AG04449 (cell line): ENCODE measurements around the gene SORL1-AS1.

Source experiments
- CTCF ChIA-PET: fragments of 350-600 bp; formaldehyde crosslinking; extraction: SDS; loops from one replicate; lab custom pipeline; 2021; ENCODE audit warnings: antibody characterized with exemption; lab: Yijun Ruan, JAX
- POLR2A ChIA-PET: fragments of 400-600, 350-600 bp; formaldehyde crosslinking; extraction: SDS; loops from one replicate; lab custom pipeline; 2020; ENCODE audit warnings: antibody characterized with exemption, inconsistent platforms; lab: Yijun Ruan, JAX
- DNase-seq: peaks from one replicate; pipeline ENCODE4 v3.0.0-alpha.2; 2010; ENCODE audit warnings: low read depth, low spot score
- H3K4me3 ChIP-seq: 2 replicates; pipeline ENCODE4 v1.5.1; 2011; ENCODE audit warnings: low read depth, mild to moderate bottlenecking, control low read depth, low read length
- TF ChIP-seq, protein P1 (sequence below): IDR thresholded peaks from one replicate; pipeline ENCODE4 v1.5.1; 2011; ENCODE audit warnings: mild to moderate bottlenecking, moderate library complexity, low read length, control low read depth, inconsistent platforms; ENCODE audit not compliant: insufficient read depth; ENCODE audit errors: missing control alignments

SORL1-AS1 gene

DNA sequence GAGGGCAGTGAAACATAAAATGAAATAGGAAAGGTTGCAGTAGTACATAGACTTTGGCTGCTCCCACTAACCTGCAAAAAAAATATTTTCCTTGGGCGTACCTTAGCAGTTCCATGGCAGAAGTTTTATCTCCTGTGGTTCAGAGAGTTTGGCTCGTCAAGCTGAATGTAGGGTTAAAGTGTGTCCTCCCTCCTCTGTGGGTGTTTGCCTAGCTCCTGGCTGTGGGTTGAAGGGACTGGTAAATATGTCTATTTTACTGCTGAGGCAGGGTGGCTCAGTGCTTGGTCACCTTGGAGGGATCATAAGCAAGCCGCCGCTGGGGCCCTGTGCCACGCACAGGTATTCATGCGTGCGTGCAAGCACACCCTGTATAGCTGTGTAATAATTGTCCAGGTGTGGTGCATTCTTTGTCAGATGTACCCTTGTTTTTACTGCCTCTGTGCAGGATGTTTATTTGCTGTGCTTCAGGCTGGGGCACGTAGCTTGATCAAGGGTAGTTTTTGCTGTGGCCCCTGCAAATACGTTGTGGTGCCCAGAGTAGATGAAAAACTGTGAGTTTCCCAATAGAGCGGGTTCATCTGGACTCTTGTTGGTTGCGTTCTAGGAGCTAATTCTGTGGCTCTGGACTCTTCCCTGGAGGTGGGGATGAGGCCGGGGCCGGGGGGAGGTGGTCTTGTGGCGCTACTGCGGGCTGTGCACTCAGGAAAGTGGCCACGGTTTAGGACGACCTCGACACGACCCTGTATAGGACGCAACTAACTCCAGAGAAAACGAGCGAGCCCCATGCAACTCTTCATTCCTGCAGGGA, 1.4 kb downstream of the SORL1-AS1 start:
- TF ChIP-seq, protein P1, sequence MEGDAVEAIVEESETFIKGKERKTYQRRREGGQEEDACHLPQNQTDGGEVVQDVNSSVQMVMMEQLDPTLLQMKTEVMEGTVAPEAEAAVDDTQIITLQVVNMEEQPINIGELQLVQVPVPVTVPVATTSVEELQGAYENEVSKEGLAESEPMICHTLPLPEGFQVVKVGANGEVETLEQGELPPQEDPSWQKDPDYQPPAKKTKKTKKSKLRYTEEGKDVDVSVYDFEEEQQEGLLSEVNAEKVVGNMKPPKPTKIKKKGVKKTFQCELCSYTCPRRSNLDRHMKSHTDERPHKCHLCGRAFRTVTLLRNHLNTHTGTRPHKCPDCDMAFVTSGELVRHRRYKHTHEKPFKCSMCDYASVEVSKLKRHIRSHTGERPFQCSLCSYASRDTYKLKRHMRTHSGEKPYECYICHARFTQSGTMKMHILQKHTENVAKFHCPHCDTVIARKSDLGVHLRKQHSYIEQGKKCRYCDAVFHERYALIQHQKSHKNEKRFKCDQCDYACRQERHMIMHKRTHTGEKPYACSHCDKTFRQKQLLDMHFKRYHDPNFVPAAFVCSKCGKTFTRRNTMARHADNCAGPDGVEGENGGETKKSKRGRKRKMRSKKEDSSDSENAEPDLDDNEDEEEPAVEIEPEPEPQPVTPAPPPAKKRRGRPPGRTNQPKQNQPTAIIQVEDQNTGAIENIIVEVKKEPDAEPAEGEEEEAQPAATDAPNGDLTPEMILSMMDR = no peak
- POLR2A ChIA-PET = no interaction called here
- DNase-seq = no peak
- peak overlapping the region; percentile 66 for H3K4me3 ChIP-seq
- CTCF ChIA-PET = interaction anchor here (0.6 to 1.8 kb wide), 12 partner anchors 8 to 257 kb away, joined by 3 to 6 read pairs (median 3); no protein-coding TSS in a partner anchor

DNA sequence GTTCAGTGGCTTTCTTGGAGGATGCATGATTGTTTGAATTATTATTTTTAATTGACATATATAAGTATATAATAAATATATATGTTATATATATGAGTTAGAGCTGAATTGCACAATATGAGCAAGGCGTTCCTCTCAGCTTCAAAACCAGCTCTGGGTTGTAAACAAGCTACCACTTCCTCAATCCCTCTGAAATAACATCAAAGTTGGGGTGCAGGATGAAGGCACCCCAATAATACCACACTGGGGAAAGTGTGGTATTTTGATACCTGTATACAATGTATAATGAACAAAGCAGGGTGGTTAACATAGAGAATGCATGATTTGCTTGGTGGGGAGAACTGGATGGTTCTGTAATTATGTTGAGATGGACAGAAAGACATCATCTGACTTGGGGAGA, 2.4 kb downstream of the SORL1-AS1 start:
- CTCF ChIA-PET = interaction anchor here (0.9 to 1.6 kb wide), 3 partner anchors 23 to 141 kb away, joined by 3 to 4 read pairs (median 3); no protein-coding TSS in a partner anchor
- no peak for DNase-seq
- TF ChIP-seq, protein P1 = no peak
- H3K4me3 ChIP-seq = no peak overlapping the region
- POLR2A ChIA-PET = no interaction called here

DNA sequence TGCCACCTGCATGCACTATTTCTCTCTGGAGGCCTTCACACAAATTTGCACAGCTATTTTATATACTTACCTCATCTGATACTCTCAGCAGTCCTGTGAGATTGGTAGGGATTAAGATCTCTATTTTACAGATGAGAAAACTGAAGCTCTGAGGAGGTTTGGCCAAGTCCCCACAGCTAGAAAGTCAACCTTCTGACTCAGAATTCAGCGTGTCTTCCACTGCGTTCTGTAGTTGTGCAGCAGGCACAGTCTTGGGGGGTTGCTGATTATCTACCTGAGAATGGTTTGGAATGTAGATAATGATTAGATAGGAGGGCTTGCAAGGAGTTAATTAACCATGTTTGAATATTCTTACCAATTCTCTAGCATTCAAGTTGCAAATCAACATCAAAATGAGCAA, 3.1 kb downstream of the SORL1-AS1 start:
- no peak for DNase-seq
- H3K4me3 ChIP-seq = no peak overlapping the region
- CTCF ChIA-PET = interaction anchor here (1.6 kb wide), 1 partner anchor 141 kb away, joined by 4 read pairs; no protein-coding TSS in a partner anchor
- POLR2A ChIA-PET = no interaction called here
- TF ChIP-seq, protein P1 = no peak

DNA sequence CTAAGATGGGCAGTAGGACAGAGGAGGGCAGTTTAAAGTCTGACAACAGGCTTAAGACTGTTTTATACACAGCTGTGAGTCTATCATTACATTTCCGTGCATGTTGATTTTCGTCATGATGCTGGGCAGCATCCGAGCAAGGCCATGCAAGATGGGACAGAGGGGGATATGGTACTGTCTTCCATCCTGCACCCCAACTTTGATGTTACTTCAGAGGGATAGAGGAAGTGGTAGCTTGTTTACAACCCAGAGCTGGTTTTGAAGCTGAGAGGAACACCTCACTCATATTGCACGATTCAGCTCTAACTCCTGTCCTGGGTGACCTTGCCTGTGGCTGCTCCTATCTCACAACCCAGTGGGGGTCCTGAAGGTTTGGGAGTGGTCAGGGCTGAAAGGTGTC, 3.6 kb downstream of the SORL1-AS1 start:
- CTCF ChIA-PET = no interaction called here
- TF ChIP-seq, protein P1 = no peak
- no peak for DNase-seq
- no peak overlapping the region for H3K4me3 ChIP-seq
- POLR2A ChIA-PET = no interaction called here

DNA sequence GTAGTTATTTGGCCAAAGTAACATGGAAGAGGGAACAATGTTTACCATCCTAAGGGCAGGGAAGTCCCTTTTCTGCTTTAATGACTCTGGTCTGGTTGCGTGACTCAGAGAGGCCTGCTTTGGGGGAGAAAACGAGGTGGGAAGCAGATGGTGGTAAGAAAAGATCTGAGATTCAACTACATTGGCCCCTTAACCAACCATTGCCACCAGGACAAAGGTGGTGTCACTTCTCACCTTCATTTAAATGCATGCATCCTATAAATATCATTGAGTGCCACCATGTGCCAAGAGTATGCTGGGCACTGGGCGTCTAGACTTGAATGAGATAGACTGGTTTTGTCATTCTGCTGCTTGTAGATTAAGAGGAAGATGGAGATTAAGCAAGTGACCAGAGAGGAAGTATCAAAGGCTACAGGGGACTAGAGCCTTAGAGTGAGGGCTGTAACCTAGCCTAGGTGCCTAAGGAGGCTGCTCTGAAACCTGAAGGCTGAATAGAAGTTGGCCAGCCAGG, 4.3 kb downstream of the SORL1-AS1 start:
- no peak overlapping the region for H3K4me3 ChIP-seq
- DNase-seq = no peak
- POLR2A ChIA-PET = no interaction called here
- TF ChIP-seq, protein P1 = no peak
- CTCF ChIA-PET = no interaction called here

DNA sequence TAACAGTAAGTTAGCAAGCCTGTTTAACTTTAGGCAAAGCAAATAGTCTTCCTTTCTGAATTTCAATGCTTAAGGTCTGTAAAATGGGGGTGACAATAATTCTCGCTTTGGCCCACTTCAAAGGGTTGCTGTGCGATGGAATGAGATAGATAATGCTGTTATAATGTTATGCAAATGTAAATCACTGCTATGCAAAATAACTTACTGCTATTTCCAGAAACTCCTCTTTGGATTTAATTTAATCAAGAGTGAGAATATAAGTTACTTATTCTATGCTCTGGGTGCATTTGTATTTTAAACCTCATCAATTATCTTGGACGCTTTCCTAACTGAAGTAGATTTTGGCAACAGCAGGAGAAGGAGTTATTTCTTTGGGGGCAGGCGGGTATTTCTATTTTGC, 4.8 kb downstream of the SORL1-AS1 start:
- TF ChIP-seq, protein P1 = no peak
- no peak overlapping the region for H3K4me3 ChIP-seq
- CTCF ChIA-PET = interaction anchor here (1.2 to 1.9 kb wide), 2 partner anchors 14 to 144 kb away, joined by 4 to 9 read pairs; no protein-coding TSS in a partner anchor
- no peak for DNase-seq
- POLR2A ChIA-PET = no interaction called here
